Liver (tissue), 9 donors: Measurements from ENCODE around the gene KIF2C. TPM values are rescaled to one million over a fixed set of nuclear protein-coding genes. Genes with fewer than 3 reads are reported as not detected.

Experiments used
- DNase-seq: peaks from one replicate; pipeline ENCODE4 v3.0.0-alpha.2; 2017; ENCODE audit warnings: low spot score
- H3K27ac ChIP-seq, 2 donors: one replicate each; pipeline ENCODE4 v1.7.0; 2013; ENCODE audit warnings: inconsistent platforms in 2 of 2, low read length in 2 of 2, control low read depth in 1 of 2, low read depth in 1 of 2, mild to moderate bottlenecking in 1 of 2
- H3K27me3 ChIP-seq, 4 donors: one replicate each; pipeline versions ENCODE4 v1.6.1 to v1.7.0; 2013; ENCODE audit warnings: low read length in 3 of 4, inconsistent platforms in 1 of 4, mild to moderate bottlenecking in 1 of 4, moderate library complexity in 1 of 4; ENCODE audit not compliant: control insufficient read depth in 4 of 4, insufficient read depth in 4 of 4
- H3K36me3 ChIP-seq, 4 donors: one replicate each; pipeline versions ENCODE4 v1.6.1 to v1.7.0; 2013; ENCODE audit warnings: low read length in 3 of 4, mild to moderate bottlenecking in 3 of 4, low read depth in 1 of 4, moderate library complexity in 1 of 4; ENCODE audit not compliant: control insufficient read depth in 4 of 4, insufficient read depth in 3 of 4
- H3K4me1 ChIP-seq, 4 donors: one replicate each; pipeline versions ENCODE4 v1.6.1 to v1.7.0; 2013; ENCODE audit warnings: low read length in 3 of 4, mild to moderate bottlenecking in 3 of 4, moderate library complexity in 1 of 4; ENCODE audit not compliant: control insufficient read depth in 4 of 4, insufficient read depth in 4 of 4
- H3K4me3 ChIP-seq, 3 donors: one replicate each; pipeline versions ENCODE4 v1.6.1 to v1.7.0; 2013; ENCODE audit warnings: low read length in 3 of 3, control low read depth in 1 of 3, low read depth in 1 of 3, mild to moderate bottlenecking in 1 of 3
- H3K9ac ChIP-seq, 2 donors: one replicate each; pipeline ENCODE4 v1.7.0; 2013; ENCODE audit warnings: low read length in 2 of 2, mild to moderate bottlenecking in 2 of 2, moderate library complexity in 2 of 2, control low read depth in 1 of 2, low read depth in 1 of 2
- H3K9me3 ChIP-seq, 4 donors: one replicate each; pipeline versions ENCODE4 v1.6.1 to v1.7.0; 2013; ENCODE audit warnings: low read length in 3 of 4; ENCODE audit not compliant: control insufficient read depth in 4 of 4
- ATF3 ChIP-seq: IDR thresholded peaks from 2 replicates; pipeline ENCODE4 v1.6.1; 2016; ENCODE audit warnings: antibody characterized with exemption
- CTCF ChIP-seq: fragments of 150-350 bp; IDR thresholded peaks from 2 replicates; pipeline ENCODE4 v1.5.1; 2017; ENCODE audit warnings: improper control_type of control experiment, low read depth, low read length; ENCODE audit not compliant: missing input control
- EGR1 ChIP-seq, 2 donors: IDR thresholded peaks; 2 replicates each; pipeline ENCODE4 v1.6.1; 2016 to 2018; ENCODE audit warnings: antibody characterized with exemption in 2 of 2, low read depth in 2 of 2
- FOXA2 ChIP-seq: IDR thresholded peaks from 2 replicates; pipeline ENCODE4 v1.6.1; 2016; ENCODE audit warnings: antibody characterized with exemption
- GABPA ChIP-seq, 2 donors: IDR thresholded peaks in 1 of 2; conservative IDR thresholded peaks in 1 of 2; 2 replicates each; pipeline ENCODE4 v1.6.1; 2016; ENCODE audit warnings: antibody characterized with exemption in 2 of 2, mild to moderate bottlenecking in 1 of 2, moderate library complexity in 1 of 2
- HNF4A ChIP-seq, 2 donors: conservative IDR thresholded peaks; 2 replicates each; pipeline ENCODE4 v1.6.1; 2016; ENCODE audit warnings: antibody characterized with exemption in 2 of 2, mild to moderate bottlenecking in 2 of 2
- HNF4G ChIP-seq: IDR thresholded peaks from 2 replicates; pipeline ENCODE4 v1.6.1; 2016; ENCODE audit warnings: antibody characterized with exemption
- MAX ChIP-seq: IDR thresholded peaks from 2 replicates; pipeline ENCODE4 v1.6.1; 2016; ENCODE audit warnings: antibody characterized with exemption
- REST ChIP-seq: IDR thresholded peaks from 2 replicates; pipeline ENCODE4 v1.6.1; 2016; ENCODE audit warnings: antibody characterized with exemption, mild to moderate bottlenecking
- RXRA ChIP-seq, 2 donors: IDR thresholded peaks; 2 replicates each; pipeline ENCODE4 v1.6.1; 2017 to 2018; ENCODE audit warnings: antibody characterized with exemption in 2 of 2, mild to moderate bottlenecking in 1 of 2
- ZBTB33 ChIP-seq: IDR thresholded peaks from 2 replicates; pipeline ENCODE4 v1.6.1; 2016; ENCODE audit warnings: antibody characterized with exemption
- WGBS: extraction: QIAGEN DNeasy Blood & Tissue Kit; methylation state at CpG from one replicate; pipeline ENCODE4 v1.1.7; 2013; 5-methylcytosine and 5-hydroxymethylcytosine counted together
- polyA plus RNA-seq, 2 donors: library from polyadenylated mRNA; stranded (reverse) in 1 of 2; unstranded in 1 of 2; fragments of 200-250 nt in 1 of 2; fragments of >200 nt in 1 of 2; fragmentation: Nextera tagmentation in 1 of 2; extraction: Ambion mirVana in 1 of 2; gene quantifications; one replicate each; pipeline versions ENCODE4 v1.2.1 to v1.2.3, GENCODE V29; 2013 to 2015
- total RNA-seq, 2 donors: library from RNA; depleted of rRNA; stranded (reverse); fragments of >200 nt; gene quantifications; one replicate each; pipeline ENCODE4 v1.2.3, GENCODE V29; 2014
- donor health status: healthy.
- donor health status: healthy.
- donor health status: healthy.
- donor health status: healthy.
- donor health status: healthy.

KIF2C gene
- total and polyA plus RNA-seq, 4 donors, result 0.17 to 26.7 (median 0.73) TPM

GRCh38 chr1:44803062-44803311 is 63.4 kb downstream of the KIF2C start:
- TF ChIP-seq HNF4G (no peak), FOXA2 (no peak), REST (no peak), RXRA (IDR thresholded peaks at IDR 0.05) (no peak), GABPA (IDR thresholded peaks at IDR 0.05 in 1 of 2, conservative IDR thresholded peaks at IDR 0.05 in 1 of 2) (no peak), EGR1 (IDR thresholded peaks at IDR 0.05; ENCODE audit: low read depth in 2 of 2) (no peak), HNF4A (conservative IDR thresholded peaks at IDR 0.05) (no peak), MAX (no peak), ATF3 (no peak), ZBTB33 (no peak), CTCF (no peak)
- Histone ChIP-seq H3K9me3 (no peaks in the 10 kb centered on the region), H3K4me1 (peaks cover 14 to 30% (median 24%) of the 10 kb centered on the region in 4 donors), H3K27ac (no peak overlapping the region), H3K27me3 (no peaks in the 10 kb centered on the region), H3K4me3 (no peak overlapping the region), H3K36me3 (peaks cover 0 to 8% (median 8%) of the 10 kb centered on the region in 4 donors), H3K9ac (no peak overlapping the region)
- no peak for DNase-seq
- WGBS, result 96% methylated on average over 9 of the region's 9 CpGs

GRCh38 chr1:44803312-44804095 is 63.9 kb downstream of the KIF2C start:
- Histone ChIP-seq H3K27ac (no peak overlapping the region), H3K36me3 (peaks cover 0 to 8% (median 8%) of the 10 kb centered on the region in 4 donors), H3K4me3 (no peak overlapping the region), H3K27me3 (no peaks in the 10 kb centered on the region), H3K9me3 (no peaks in the 10 kb centered on the region), H3K9ac (no peak overlapping the region), H3K4me1 (peaks cover 15 to 34% (median 27%) of the 10 kb centered on the region in 4 donors)
- no peak for DNase-seq
- 93% methylated on average over 13 of the region's 13 CpGs for WGBS
- TF ChIP-seq ATF3, result no peak
- TF ChIP-seq REST, result no peak
